HG03135 (cell line): ENCODE data around the gene BCL7A.
"Not testable (repeated sequence)": the region's sequence is repeated elsewhere in the genome, so short reads cannot be mapped to it uniquely, and the experiment has no call there.

ENCODE experiments used
- ATAC-seq: cut with Tn5 transposase; IDR thresholded peaks from one replicate; pipeline ENCODE4 v1.9.1; 2021; ENCODE audit warnings: mild to moderate bottlenecking, moderate library complexity; ENCODE audit not compliant: unreplicated experiment

The BCL7A gene

DNA sequence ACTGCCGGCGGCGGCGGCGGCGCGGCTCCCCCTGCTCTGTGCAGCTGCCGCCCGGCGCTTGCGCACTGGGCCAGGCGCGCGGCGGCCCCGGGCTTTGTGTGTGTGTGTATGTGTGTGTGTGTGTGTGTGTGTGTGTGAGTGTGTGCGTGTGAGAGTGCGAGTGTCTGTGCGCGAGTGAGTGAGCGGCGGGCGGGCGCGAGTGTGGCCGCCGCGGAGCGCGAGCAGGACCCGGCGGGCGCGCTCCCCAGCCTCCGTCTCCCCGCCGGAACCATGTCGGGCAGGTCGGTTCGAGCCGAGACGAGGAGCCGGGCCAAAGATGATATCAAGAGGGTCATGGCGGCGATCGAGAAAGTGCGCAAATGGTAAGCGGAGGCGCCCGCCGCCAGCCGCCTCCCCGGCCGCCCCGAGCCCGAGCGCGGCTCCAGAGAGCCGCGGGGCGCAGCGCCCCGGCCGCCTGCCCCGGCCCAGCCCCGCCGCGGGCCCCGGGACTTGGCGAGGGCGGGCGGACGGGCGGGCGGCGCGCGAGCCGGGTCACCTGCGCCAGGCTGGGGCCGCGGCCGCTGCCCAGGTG is at the start of gene BCL7A:
Gene BCL7A, plus strand, starts transcription at position 63 of the 571 bp plus-strand sequence. Its CDS starts 208 bp downstream, at position 271.
- ATAC-seq, result no peak

DNA sequence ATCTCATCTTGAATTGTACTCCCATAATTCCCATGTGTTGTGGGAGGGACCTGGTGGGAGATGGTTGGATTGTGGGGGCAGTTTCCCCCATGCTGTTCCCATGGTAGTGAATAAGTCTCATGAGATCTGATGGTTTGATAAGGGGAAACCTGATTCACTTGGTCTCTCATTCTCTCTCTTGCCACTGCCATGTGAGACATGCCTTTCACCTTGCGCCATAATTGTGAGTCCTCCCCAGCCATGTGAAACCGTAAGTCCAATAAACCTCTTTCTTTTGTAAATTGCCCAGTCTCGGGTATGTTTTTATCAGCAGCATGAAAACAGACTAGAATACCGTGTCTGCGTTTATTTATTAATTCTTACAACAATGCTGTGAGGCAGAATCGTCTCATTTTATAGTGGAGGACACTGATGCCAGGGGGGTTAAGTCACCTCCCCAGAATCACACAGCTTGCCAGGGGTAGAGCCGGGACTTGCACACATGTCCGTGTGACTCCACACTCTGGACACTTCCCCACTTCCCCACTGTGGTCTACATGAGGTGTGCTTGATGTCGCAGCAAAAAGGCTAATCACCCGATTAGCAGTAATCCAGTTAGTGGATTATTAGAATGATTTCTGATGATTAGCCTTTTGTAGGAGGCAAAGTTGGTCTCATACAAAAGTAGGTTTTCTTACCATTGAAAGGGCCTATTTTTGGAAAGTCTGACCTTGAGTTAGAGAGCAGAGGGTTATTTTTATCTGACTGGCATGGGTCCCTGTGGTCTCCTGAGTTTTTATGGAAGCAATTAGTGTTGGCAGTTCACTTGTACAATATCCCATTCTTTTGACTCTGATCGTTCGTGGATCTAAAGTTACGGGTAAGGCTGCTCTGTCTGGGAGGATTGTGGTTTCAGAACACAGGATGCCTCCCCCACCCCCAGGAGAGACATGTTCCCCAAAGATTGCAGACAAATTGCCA is 47.4 kb upstream of the BCL7A start:
- ATAC-seq, result no peak

DNA sequence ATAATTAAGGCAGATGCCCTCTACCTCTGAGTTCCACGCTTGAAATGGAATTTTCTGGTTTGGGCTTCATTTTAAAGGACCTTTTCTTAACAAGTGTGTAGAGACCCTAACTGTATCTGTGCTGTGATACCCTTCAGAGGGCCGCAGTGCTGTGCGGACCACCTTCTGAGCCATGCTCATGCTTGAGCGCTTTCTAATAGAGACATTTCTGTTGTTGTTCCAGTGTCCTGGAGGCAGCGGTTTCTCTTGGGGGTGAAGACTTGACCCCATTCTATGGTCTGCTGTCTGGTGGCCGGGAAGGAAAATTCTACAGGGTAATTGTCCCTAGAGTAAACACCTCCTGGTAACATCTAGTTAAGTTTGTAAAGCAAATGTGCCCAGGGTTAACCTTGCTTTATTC is 46.7 kb upstream of the BCL7A start:
- ATAC-seq, result no peak

DNA sequence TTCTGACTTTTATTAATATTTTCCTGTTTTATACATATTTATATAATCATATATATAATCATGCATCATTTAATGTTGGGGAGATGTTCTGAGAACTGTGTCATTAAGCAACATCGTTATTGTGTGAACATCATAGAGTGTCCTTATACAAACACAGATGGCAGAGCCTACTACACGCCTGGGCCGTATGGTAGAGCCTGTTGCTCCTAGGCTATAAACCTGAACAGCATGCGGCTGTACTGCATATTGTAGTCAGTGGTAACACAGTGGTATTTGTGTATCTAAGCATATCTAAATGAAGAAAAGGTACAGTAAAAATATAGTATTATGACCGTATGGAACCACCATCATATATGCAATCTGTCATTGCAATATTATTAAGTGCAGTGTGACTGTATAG is 44.7 kb upstream of the BCL7A start:
- ATAC-seq, result no peak

DNA sequence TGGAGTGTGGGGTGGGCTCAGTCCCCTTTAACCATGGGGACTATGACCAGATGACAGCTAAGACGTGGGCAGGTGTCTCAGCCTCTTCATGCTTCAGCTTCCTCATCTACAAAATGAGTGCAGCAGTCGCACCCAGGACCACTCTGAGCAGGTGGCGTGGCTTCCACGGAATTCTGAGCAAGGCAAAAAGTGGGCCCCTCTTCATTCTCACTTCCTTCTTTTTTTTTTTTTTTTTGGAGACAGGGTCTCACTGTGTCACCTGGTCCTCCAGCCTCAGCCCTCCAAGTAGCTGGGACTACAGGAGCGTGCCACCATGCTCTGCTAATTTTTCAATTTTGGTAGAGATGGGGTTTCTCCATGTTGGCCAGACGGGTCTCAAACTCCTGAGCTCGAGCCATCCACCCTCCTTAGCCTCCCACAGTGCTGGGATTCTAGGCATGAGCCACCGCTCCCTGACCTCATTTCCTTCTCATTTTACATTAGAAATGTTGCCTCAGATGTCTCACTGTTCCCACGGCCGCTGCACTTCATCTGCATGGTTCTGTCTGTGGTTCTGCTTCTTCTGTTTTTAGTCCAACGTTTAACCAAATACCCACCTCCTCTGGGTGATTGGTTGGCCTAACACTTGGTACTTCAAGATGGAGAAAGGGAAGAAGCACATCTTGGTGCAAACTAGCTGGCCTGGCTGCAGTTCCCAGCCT is 41.3 kb upstream of the BCL7A start:
- ATAC-seq, result peak; percentile 48

DNA sequence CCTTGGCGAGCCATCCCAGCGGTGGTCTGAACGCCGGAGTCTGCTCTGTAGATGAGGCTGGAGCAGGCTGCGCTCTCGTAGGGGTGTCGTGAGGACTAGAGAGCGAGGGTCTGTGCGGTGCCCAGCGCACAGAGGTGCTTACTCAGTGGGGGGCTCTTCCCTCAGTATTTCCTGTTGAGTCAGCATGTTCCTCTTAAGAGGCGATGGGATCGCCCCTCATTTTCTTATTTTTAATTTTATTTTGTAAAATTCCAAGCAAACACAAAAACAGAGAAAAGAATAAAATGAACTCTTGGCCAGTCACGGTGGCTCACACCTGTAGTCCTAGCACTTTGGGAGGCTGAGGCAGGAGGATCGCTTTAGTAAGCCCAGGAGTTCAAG is 40.8 kb upstream of the BCL7A start:
- ATAC-seq, result no peak

DNA sequence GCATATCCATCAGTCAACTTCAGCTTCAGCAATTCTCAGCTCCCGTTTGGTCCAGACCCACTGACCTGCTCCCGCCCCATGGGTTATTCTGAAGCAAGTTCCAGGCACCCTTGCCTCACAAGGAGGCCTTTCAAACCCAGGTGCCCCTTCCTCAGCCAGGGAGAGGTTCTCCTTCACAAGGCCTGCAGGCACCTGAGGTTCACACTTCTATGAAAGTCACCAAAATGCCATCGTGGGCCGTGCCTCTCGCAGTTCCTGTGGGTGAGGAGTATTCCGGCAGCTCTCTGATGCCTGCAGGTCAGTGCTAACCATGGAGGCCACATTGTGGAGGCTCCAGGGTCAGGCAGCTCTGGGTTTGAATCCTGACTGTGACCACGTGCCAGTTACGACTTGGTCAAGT is 40.2 kb upstream of the BCL7A start:
- no peak for ATAC-seq

DNA sequence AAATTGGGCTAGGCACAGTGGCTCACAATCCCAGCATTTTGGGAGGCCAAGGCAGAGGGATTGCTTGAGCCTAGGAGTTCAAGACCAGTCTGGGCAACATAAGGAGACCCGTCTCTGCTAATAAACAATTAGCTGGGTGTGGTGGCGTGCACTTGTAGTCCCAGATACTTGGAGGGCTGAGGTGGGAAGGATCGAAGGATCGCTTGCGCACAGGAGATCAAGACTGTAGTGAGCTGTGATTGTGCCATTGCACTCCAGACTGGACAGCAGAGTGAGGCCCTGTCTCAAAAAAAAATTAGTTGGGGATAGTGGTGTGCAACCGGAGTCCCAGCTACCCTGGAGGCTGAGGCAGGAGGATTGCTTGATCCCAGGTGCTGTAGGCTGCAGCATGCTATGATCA is 38.7 kb upstream of the BCL7A start:
- ATAC-seq, result no peak

DNA sequence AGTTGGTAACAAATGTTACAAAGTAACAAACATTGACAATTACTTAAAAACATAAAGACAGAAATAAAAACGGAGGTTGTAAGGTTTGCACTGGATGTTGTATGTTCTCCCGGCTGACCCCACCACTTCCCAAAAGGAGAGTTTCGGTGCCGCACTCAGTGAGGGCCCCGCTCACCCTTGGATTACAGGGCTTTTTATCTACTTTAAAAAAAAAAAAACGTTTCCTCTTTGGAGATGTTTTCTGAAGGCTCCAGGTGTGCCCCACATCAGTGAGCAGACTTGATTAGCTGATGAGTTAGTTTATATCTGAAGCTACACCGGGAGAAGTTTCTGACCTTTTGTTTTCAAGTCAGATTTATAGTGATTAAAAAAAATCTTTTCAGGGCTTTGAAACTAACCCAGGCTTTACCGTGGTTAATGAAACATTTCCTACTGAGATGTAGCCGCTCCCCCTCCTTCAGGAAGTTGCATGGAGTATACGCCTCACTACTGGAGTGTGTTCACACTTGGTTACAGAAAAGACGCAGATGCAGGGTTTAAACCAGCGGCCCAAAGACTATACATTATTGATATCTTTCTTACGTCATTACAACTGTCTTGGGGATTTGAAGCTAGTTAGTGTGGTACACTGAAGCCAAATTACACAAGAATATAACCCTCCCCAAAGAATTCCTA is 38.0 kb upstream of the BCL7A start:
- no peak for ATAC-seq

DNA sequence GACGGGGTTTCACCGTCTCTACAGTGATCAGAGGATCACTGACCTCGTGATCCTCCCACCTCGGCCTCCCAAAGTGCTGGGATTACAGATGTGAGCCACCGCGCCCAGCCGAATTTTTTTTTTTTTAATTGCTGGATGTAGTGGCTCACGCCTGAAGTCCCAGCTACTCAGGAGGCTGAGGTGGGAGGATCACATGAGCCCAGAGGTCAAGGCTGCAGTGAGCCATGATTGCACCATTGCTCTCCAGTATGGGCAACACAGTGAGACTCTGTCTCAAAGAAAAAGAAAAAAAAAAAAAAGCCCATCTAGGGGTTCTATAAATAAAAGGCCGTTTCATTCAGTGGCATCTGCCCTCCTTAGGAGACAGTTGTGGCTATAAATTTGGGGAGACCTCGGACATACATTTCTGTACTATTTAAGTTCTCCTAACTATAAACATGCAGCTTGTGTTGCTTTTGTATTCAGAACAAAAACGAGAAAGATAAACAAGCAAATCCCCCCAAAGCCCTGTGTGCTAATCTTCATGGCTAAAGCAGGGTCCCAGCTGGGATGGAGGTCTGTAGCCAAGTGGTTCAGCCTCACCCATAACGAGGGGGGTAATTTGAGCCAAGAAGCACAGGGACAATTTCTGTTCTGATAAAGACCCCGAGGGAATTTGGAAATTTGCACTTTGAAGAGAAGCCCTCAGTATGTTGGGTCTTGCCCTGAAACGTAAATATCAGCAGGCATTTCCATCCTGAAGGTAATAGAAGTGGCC is 35.0 kb upstream of the BCL7A start:
- no peak for ATAC-seq

DNA sequence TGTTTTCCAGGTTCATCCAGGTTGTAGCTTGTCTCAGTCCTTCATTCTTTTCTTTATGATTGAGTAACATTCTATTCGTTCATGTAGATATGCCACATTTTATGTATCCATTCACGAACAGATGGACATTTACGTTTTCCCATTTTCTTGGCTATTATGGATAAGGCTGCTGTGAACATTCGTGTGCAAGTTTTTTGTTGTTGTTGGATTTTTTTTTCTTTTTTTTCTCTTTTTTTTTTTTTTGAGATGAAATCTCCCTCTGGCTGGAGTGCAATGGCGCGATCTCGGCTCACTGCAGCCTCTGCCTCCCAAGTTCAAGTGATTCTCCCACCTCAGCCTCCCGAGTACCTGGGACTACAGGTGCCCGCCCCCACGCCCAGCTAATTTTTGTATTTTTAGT is 33.2 kb upstream of the BCL7A start:
- not testable (repeated sequence) for ATAC-seq

DNA sequence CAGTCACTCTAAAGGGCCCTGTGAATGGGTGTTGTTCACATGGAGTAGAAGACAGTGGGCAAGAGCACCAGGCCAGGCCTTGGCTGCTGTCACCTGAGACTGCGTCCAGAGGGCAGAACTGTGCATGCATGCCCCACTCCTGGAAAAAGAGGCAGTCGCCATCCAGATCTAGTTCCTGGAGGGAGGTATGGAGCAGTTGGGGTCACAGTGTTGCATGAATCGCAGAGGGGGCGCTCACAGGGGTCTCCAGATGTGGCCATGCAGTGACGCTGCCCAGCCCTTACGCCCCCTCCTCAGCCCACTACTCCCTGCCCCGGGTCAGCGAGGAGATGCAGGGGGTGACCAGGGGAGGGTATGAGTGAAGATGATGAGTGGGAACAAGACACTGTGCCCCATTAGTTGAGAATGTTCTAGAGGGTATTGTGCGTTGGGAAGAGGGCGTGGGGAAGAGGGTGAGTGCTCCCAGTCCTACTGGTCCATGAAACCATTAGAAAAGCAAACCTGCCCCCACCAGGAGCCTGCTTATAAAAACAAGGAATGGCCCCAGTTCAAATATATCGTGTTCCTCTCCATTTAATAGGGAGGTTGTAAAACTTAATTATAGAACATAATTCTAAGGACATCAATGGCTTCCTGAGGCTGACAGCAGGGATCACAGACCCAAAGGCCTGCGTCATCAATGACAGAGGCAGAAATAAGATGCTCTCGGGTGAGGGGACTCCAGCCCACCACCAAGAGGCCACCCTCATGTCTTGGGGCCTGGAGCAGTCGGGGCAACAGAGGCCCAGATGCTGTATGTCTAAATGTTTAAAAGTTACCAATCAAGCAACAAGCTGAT is 32.2 kb upstream of the BCL7A start:
- ATAC-seq, result no peak

DNA sequence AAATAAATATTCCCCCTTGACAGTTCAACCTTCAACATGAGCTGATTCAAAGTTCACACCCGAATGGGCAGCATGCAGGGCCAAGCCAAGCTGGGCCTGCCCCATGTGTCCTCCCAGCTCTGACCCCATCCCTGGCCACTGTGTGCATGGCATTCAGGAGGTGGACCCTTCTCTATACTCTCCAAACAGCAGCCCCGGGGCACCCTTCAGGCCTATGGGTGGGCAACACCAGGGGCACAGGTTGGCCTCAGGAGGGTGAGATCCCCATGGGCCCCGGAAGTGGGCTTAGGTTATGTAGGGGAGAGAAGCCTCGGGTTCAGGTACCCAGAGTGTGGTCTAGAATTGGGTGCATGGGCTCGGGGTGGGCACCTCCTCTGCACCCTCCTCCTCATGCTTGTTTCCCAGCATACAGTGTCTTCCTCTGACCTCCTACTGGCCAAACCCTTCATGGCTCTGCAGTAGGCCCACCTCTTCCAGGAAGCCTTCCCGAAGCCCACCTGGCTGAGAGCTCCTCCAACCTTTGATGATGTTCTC is 31.5 kb upstream of the BCL7A start:
- no peak for ATAC-seq

DNA sequence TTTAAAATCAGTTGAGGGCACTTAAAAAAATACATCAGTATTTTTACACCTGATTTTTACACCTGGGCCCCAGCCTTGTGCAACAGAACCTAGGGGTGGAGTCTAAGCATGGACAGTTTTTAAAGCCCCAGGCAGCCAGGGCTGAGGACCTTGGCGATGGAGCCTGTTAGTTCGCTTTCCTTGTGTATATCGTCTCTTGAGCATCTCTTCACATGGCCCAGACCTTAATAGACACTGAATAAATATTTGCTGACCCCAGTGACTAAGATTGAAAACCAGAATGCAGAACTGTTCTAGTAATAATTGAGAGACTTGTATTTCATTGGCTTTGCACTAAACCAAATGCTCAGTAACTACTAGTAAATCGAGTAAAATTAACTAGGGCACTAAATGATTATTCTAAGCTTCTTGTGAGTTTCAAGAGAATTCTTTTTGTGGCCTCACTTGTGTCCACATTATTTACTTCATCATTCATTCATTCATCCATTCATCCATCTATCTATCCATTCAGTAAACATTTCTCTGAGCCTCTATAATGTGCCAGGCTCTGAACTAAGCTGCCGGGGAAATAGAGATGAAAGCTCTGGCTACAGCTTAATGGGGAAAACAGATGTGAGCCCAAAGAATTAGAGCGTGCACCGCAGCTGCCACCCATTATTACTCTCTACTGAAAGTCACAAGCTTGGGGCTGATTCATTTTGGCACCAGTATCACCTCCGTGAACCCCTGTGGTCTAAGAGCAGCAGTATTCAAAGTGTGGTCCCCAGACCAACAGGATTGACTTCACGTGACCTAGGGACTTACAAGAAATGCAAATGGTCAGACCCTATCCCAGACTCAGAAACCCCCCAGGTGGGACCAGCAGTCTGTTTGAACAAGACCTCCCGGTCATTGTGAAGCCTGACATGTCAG is 30.7 kb upstream of the BCL7A start:
- ATAC-seq, result peak; percentile 64

DNA sequence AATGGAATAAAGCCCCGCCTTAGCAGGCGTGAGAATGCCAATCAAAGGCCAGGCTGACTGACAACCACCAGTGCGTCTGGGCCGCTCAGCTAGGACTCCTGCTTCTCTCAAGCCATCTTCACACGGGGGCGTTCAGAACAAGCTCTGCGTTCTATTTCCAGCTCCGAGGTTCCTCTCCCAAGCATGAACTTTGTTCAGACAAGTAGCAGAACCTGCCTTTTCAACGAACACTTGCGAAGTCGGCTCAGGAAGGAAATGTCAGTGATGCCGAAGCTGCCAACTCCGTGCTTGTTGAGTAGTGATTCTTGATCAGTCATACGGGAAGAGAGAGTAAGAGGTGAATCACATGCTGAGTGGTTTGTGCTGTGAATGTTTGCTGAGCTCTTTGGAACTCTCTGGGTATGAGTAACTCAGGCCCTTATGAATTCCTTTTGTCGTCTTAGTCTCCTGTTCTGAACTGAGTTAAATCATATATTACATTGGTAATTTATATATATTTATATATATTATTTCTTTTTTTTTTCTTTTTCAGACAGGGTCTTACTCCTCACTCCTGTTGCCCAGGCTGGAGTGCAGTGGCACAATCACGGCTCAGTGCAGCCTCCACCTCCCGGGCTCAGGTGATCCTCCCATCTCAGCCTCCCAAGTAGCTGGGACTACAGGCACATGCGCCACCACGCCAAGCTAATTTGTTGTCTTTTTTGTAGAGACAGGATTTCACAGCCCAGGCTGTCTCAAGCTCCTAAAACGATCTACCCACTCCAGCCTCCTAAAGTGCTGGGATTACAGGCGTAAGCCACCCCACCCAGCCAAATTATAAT is 29.4 kb upstream of the BCL7A start:
- peak; percentile 74 for ATAC-seq

DNA sequence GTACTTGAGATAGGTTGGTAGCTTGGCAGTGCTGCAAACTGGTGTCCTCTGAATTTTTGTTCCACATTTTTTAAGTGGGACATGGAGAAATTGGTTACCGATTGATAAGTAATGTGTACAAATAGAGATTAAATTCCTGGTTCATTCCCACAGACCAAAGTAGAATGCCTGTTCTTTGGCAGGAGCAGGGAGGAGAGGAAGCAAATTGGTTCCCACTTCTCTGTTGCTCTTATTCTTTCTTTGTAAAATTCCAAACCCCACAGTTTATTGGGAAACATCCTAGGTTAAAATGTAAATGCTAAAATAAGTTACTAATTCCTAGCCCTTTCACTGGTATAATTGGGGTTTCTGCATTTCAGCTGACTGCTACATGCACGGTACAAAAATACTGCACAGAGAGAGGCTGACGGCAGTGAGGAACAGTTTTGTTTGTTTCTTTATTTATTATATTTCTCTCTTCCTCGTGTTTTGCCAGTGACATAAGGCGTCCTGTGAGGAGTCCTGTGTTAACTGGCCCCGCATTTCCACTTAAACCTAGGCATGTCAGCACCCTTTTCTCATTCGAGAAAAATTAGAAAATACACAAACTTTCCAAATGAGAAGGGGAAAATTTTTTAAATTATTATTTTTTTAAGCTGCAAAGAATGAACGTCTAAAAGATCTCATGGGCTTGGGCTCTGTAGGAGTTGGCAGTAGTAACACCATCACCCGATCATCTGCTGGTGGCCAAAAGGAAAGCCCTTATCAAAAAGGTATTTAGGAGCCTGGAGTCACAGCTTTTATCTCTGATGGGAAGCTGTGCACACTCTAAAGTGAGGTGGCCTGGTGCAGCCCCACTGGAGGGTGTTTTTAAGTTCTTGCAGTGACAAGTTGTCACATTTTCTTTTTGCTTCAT is 25.4 kb upstream of the BCL7A start:
- ATAC-seq, result no peak
